ENCODE results near the gene HMGN2. TPM values are rescaled to one million over a fixed set of nuclear protein-coding genes. Genes with fewer than 3 reads are reported as not detected.
"Not testable (repeated sequence)": the region's sequence is repeated elsewhere in the genome, so short reads cannot be mapped to it uniquely, and the experiment has no call there.

Gene HMGN2
- total RNA-seq, 1 donor from 2014 or later: 97.7 TPM

DNA sequence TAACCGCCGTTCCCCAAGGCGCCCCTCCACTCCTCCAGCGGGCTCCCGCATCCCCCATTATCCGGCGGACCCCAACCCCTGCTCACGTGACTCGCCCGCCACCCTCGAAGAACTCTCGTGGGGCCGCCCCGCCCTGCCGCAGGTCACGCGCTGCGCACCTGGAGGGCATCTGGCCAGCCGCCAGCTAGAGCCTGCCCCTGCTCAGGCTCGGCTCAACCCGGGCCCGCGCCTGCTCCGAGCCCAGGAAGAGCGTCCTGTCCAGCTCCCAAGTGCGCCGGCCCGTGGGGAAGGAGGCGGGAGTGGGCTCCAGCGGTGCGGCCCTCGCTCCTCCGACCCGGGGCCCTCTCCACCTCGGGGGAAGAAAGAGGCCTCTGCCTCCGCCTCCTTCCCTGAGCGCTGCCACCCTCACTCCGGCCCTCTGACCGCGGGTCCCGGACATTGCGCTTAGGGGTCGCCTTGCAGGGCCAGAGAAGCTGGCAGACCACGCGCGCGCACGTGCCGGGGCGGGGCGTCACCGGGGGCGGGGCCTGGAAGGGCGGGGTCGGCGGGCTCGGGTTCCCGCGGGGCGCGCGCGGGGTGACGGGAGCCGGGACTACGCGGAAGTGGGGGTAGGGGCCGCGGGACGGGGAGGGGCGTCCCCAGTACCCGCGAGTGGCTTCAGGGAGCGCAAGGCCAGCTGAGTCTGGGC lies 28.4 kb downstream of the HMGN2 start:
- TF ChIP-seq CTCF (IDR thresholded peaks at IDR 0.05): no peak
- Histone ChIP-seq H3K9me3 (no peaks in the 10 kb centered on the region), H3K36me3 (no peaks in the 10 kb centered on the region), H3K27ac (peak overlapping the region; percentile 81 to 83), H3K4me3 (peak overlapping the region; percentile 90 to 95), H3K4me1 (peaks cover 0 to 7% of the 10 kb centered on the region in 2 donors), H3K27me3 (no peaks in the 10 kb centered on the region)
- DNase-seq (ENCODE audit: low spot score in 2 of 2): peak; percentile 41 to 92
- intact Hi-C loops (cut with DNase I): loop anchor here (1.0 to 2.0 kb wide), 2 partner anchors 28 to 289 kb away; partner anchors contain the start of gene HMGN2

- H3K4me1 ChIP-seq; H3K36me3 ChIP-seq; DNase-seq (ENCODE audit: low spot score in 2 of 2); intact Hi-C loops (cut with DNase I); H3K4me3 ChIP-seq; H3K27me3 ChIP-seq; H3K9me3 ChIP-seq; H3K27ac ChIP-seq: not testable (repeated sequence)
Observed at GRCh38 chr1:26510711-26511110, 38.5 kb downstream of the HMGN2 start.

DNA sequence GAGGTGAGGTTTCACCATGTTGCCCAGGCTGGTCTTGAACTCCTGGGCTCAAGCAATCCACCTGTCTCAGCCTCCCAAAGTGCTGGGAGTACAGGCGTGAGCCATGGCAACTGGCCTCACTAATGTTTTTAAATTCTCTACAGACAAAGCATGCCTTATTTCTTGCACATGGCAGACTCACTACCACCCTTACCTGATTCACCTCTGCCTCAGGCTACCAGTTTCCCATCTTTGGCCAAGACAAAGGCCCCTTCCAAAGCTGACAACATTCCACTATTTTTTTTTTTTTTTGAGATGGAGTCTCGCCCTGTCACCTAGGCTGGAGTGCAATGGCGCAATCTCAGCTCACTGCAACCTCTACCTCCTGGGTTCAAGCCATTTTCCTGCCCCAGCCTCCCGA lies 43.6 kb downstream of the HMGN2 start:
- H3K27me3 ChIP-seq; H3K4me3 ChIP-seq; H3K36me3 ChIP-seq; H3K4me1 ChIP-seq; DNase-seq (ENCODE audit: low spot score in 2 of 2); H3K27ac ChIP-seq; intact Hi-C loops (cut with DNase I); H3K9me3 ChIP-seq: not testable (repeated sequence)

- H3K4me3 ChIP-seq: no peak overlapping the region
- intact Hi-C loops (cut with DNase I): no loop called here
- no peaks in the 10 kb centered on the region for H3K4me1 ChIP-seq
- no peak overlapping the region for H3K27ac ChIP-seq
- TF ChIP-seq CTCF (IDR thresholded peaks at IDR 0.05): no peak
- no peaks in the 10 kb centered on the region for H3K36me3 ChIP-seq
- no peak for DNase-seq (ENCODE audit: low spot score in 2 of 2)
- no peaks in the 10 kb centered on the region for H3K27me3 ChIP-seq
- no peaks in the 10 kb centered on the region for H3K9me3 ChIP-seq
Observed at GRCh38 chr1:26516987-26517765, 44.9 kb downstream of the HMGN2 start.

DNA sequence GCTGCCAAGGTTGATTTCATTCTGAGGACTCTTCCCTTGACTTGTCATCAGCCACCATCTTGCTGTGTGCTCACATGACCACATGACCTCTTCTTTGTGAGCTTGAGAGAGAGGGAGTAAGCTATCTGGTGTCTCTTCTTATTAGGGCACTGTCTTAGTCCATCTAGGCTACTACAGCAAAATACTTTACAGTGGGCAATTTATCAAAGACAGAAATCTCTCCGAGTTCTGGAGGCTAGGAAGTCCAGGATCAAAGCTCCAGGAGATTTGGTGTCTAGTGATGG lies 45.5 kb downstream of the HMGN2 start:
- Histone ChIP-seq H3K27ac (no peak overlapping the region), H3K36me3 (no peaks in the 10 kb centered on the region), H3K9me3 (no peaks in the 10 kb centered on the region), H3K27me3 (no peaks in the 10 kb centered on the region), H3K4me3 (no peak overlapping the region), H3K4me1 (no peaks in the 10 kb centered on the region)
- DNase-seq (ENCODE audit: low spot score in 2 of 2): no peak
- intact Hi-C loops (cut with DNase I): no loop called here
- TF ChIP-seq CTCF (IDR thresholded peaks at IDR 0.05): no peak

GRCh38 chr1:26518355-26518754 lies 46.1 kb downstream of the HMGN2 start:
- no peak for TF ChIP-seq CTCF (IDR thresholded peaks at IDR 0.05)
- intact Hi-C loops (cut with DNase I): no loop called here
- no peaks in the 10 kb centered on the region for H3K9me3 ChIP-seq

More at GRCh38 chr1:26518355-26518754, 46.1 kb downstream of the HMGN2 start:
- no peaks in the 10 kb centered on the region for H3K4me1 ChIP-seq
- no peaks in the 10 kb centered on the region for H3K36me3 ChIP-seq
- no peak for DNase-seq (ENCODE audit: low spot score in 2 of 2)
- no peak overlapping the region for H3K27ac ChIP-seq
- no peak overlapping the region for H3K4me3 ChIP-seq
- no peaks in the 10 kb centered on the region for H3K27me3 ChIP-seq

Measured in ascending aorta (tissue), 2 donors.